HEK293 (cell line): Measurements from ENCODE around the gene RPP38.

Experiments
- CTCF ChIA-PET: fragments of 350-600 bp; formaldehyde crosslinking; extraction: SDS; loops from one replicate; lab custom pipeline; 2021; ENCODE audit warnings: antibody characterized with exemption; lab: Yijun Ruan, JAX
- POLR2A ChIA-PET: fragments of 300-600 bp; formaldehyde crosslinking; extraction: SDS; loops from one replicate; lab custom pipeline; 2020; ENCODE audit warnings: antibody characterized with exemption, inconsistent platforms; lab: Yijun Ruan, JAX
- H3K27ac ChIP-seq: fragments of 200-500 bp; sonication (Bioruptor generic); 2 replicates; pipeline ENCODE4 v1.5.1; 2014; ENCODE audit warnings: low read depth, low read length, control low read depth, inconsistent platforms; ENCODE audit errors: extremely low read depth
- H3K36me3 ChIP-seq, 2 experiments: fragments of 200-500 bp in 1 of 2; sonication (Bioruptor generic) in 1 of 2; 1 replicate in 1 of 2; 2 replicates in 1 of 2; pipeline ENCODE4 v1.5.1; 2014 to 2017; ENCODE audit warnings: inconsistent platforms in 2 of 2, low read length in 2 of 2; ENCODE audit not compliant: control insufficient read depth in 2 of 2, insufficient read depth in 1 of 2
- H3K4me1 ChIP-seq: fragments of 200-500 bp; sonication (Bioruptor generic); 2 replicates; pipeline ENCODE4 v1.5.1; 2014; ENCODE audit warnings: mild to moderate bottlenecking, low read length, inconsistent platforms; ENCODE audit not compliant: control insufficient read depth, insufficient read depth
- H3K4me3 ChIP-seq: 2 replicates; pipeline ENCODE4 v1.5.1; 2011; ENCODE audit warnings: low read depth, mild to moderate bottlenecking, control low read depth, low read length, moderate library complexity
- H3K9me3 ChIP-seq: fragments of 200-500 bp; sonication (Bioruptor generic); 2 replicates; pipeline ENCODE4 v1.5.1; 2014; ENCODE audit warnings: low read depth, low read length, inconsistent platforms; ENCODE audit not compliant: control insufficient read depth, insufficient read depth
- EGR2 ChIP-seq: fragments of 450-650 bp; formaldehyde crosslinking; IDR thresholded peaks from 2 replicates; pipeline ENCODE4 v1.5.1; 2016; ENCODE audit warnings: low read depth, missing biosample characterization, missing genetic modification characterization
- KLF10 ChIP-seq: fragments of 450-650 bp; IDR thresholded peaks from 2 replicates; pipeline ENCODE4 v1.5.1; 2018; ENCODE audit warnings: missing biosample characterization, mild to moderate bottlenecking, missing genetic modification characterization
- KLF16 ChIP-seq: fragments of 450-650 bp; formaldehyde crosslinking; IDR thresholded peaks from 2 replicates; pipeline ENCODE4 v1.5.1; 2017; ENCODE audit warnings: missing biosample characterization, missing genetic modification characterization
- KLF17 ChIP-seq: fragments of 450-650 bp; formaldehyde crosslinking; IDR thresholded peaks from 2 replicates; pipeline ENCODE4 v1.5.1; 2016; ENCODE audit warnings: missing biosample characterization, missing genetic modification characterization
- KLF9 ChIP-seq: fragments of 450-650 bp; formaldehyde crosslinking; IDR thresholded peaks from 2 replicates; pipeline ENCODE4 v1.5.1; 2016; ENCODE audit warnings: missing biosample characterization, missing genetic modification characterization, low read depth
- OSR2 ChIP-seq: fragments of 450-650 bp; formaldehyde crosslinking; IDR thresholded peaks from 2 replicates; pipeline ENCODE4 v1.5.1; 2016; ENCODE audit warnings: missing biosample characterization, missing genetic modification characterization
- SP2 ChIP-seq: fragments of 450-650 bp; formaldehyde crosslinking; IDR thresholded peaks from 2 replicates; pipeline ENCODE4 v1.5.1; 2016; ENCODE audit warnings: missing biosample characterization, missing genetic modification characterization
- ZBTB20 ChIP-seq: fragments of 450-650 bp; formaldehyde crosslinking; IDR thresholded peaks from 2 replicates; pipeline ENCODE4 v1.5.1; 2016; ENCODE audit warnings: missing biosample characterization, missing genetic modification characterization
- ZBTB8A ChIP-seq: fragments of 450-650 bp; formaldehyde crosslinking; IDR thresholded peaks from 2 replicates; pipeline ENCODE4 v1.5.1; 2016; ENCODE audit warnings: missing biosample characterization, missing genetic modification characterization
- ZNF184 ChIP-seq: fragments of 450-650 bp; IDR thresholded peaks from 2 replicates; pipeline ENCODE4 v1.5.1; 2018; ENCODE audit warnings: missing biosample characterization, mild to moderate bottlenecking, missing genetic modification characterization
- ZNF211 ChIP-seq: fragments of 450-650 bp; formaldehyde crosslinking; IDR thresholded peaks from 2 replicates; pipeline ENCODE4 v1.5.1; 2016; ENCODE audit warnings: low read depth, missing biosample characterization, missing genetic modification characterization
- ZNF24 ChIP-seq: fragments of 450-650 bp; formaldehyde crosslinking; IDR thresholded peaks from 2 replicates; pipeline ENCODE4 v1.5.1; 2016; ENCODE audit warnings: missing biosample characterization, missing genetic modification characterization
- ZNF280C ChIP-seq: fragments of 450-650 bp; formaldehyde crosslinking; IDR thresholded peaks from 2 replicates; pipeline ENCODE4 v1.5.1; 2016; ENCODE audit warnings: missing biosample characterization, missing genetic modification characterization
- ZNF335 ChIP-seq: fragments of 450-650 bp; formaldehyde crosslinking; conservative IDR thresholded peaks from 2 replicates; pipeline ENCODE4 v1.5.1; 2016; ENCODE audit warnings: missing biosample characterization, missing genetic modification characterization
- ZNF529 ChIP-seq: fragments of 450-650 bp; formaldehyde crosslinking; IDR thresholded peaks from 2 replicates; pipeline ENCODE4 v1.5.1; 2017; ENCODE audit warnings: missing genetic modification characterization, missing biosample characterization; ENCODE audit not compliant: insufficient replicate concordance
- ZNF558 ChIP-seq: fragments of 450-650 bp; formaldehyde crosslinking; IDR thresholded peaks from 2 replicates; pipeline ENCODE4 v1.5.1; 2016; ENCODE audit warnings: missing biosample characterization, missing genetic modification characterization
- ZNF626 ChIP-seq: fragments of 450-650 bp; sonication (Bioruptor Pico); formaldehyde crosslinking; IDR thresholded peaks from 2 replicates; pipeline ENCODE4 v1.5.1; 2018; ENCODE audit warnings: missing biosample characterization, missing genetic modification characterization, inconsistent platforms
- ZNF658 ChIP-seq: fragments of 450-650 bp; formaldehyde crosslinking; IDR thresholded peaks from 2 replicates; pipeline ENCODE4; 2016; ENCODE audit warnings: missing biosample characterization, missing genetic modification characterization
- ZNF664 ChIP-seq: fragments of 450-650 bp; formaldehyde crosslinking; IDR thresholded peaks from 2 replicates; pipeline ENCODE4 v1.5.1; 2016; ENCODE audit warnings: missing biosample characterization, missing genetic modification characterization
- ZNF747 ChIP-seq: fragments of 450-650 bp; formaldehyde crosslinking; IDR thresholded peaks from 2 replicates; pipeline ENCODE4 v1.5.1; 2016; ENCODE audit warnings: missing biosample characterization, missing genetic modification characterization
- ZNF768 ChIP-seq: fragments of 450-650 bp; formaldehyde crosslinking; IDR thresholded peaks from 2 replicates; pipeline ENCODE4 v1.5.1; 2018; ENCODE audit warnings: missing biosample characterization, mild to moderate bottlenecking, missing genetic modification characterization
- ZNF777 ChIP-seq: fragments of 450-650 bp; formaldehyde crosslinking; IDR thresholded peaks from 2 replicates; pipeline ENCODE4 v1.5.1; 2017; ENCODE audit warnings: missing biosample characterization, missing genetic modification characterization, borderline replicate concordance
- TF ChIP-seq, protein P1 (sequence below): fragments of 450-650 bp; formaldehyde crosslinking; conservative IDR thresholded peaks from 2 replicates; pipeline ENCODE4 v1.5.1; 2016; ENCODE audit warnings: low read depth, missing biosample characterization, missing genetic modification characterization
- TF ChIP-seq, protein P2 (sequence below): fragments of 450-650 bp; formaldehyde crosslinking; IDR thresholded peaks from 2 replicates; pipeline ENCODE4 v1.5.1; 2016; ENCODE audit warnings: missing biosample characterization, missing genetic modification characterization, borderline replicate concordance

Gene RPP38

GRCh38 chr10:15096661-15097010 lies 519 bp upstream of the RPP38 start:
- CTCF ChIA-PET = no interaction called here
- Histone ChIP-seq H3K36me3 (peaks cover 2 to 14% of the 10 kb centered on the region in 2 experiments; a peak in 2 of 3 replicates), H3K9me3 (no peaks in the 10 kb centered on the region), H3K4me3 (peak overlapping the region; percentile 64), H3K27ac (peak overlapping the region; percentile 90)
- no peak for TF ChIP-seq KLF10 (tag by site-specific recombination)
- TF ChIP-seq ZBTB8A (tag by site-specific recombination) = no peak
- no peak for TF ChIP-seq ZNF558
- TF ChIP-seq ZNF211 (tag by site-specific recombination) = no peak
- TF ChIP-seq ZNF626 (tag by site-specific recombination) = no peak
- no peak for TF ChIP-seq KLF17
- no peak for TF ChIP-seq EGR2 (tag by site-specific recombination)
- TF ChIP-seq ZNF280C (tag by site-specific recombination) = no peak
- no peak for TF ChIP-seq ZNF529 (tag by site-specific recombination)
- TF ChIP-seq SP2 (tag by site-specific recombination) = no peak
- TF ChIP-seq ZBTB20 (tag by site-specific recombination) = no peak
- TF ChIP-seq ZNF747 = no peak
- no peak for TF ChIP-seq ZNF777
- no peak for TF ChIP-seq ZNF658
- TF ChIP-seq ZNF335 (tag by site-specific recombination) = no peak
- TF ChIP-seq OSR2 (tag by site-specific recombination) = no peak
- TF ChIP-seq ZNF184 = no peak
- no peak for TF ChIP-seq ZNF664 (tag by site-specific recombination)
- no peak for TF ChIP-seq KLF9 (tag by site-specific recombination)
- TF ChIP-seq, all 188 proteins: peak for 0
- POLR2A ChIA-PET = no interaction called here
- peaks cover 8% of the 10 kb centered on the region for H3K4me1 ChIP-seq

GRCh38 chr10:15099886-15100285 lies 2.7 kb downstream of the RPP38 start:
- ChIA-PET POLR2A (interaction anchor here (1.9 kb wide), 1 partner anchor 140 kb away, joined by 5 read pairs; the partner anchor contains the start of gene MEIG1), CTCF (interaction anchor here (0.6 kb wide), 2 partner anchors 220 to 1043 kb away, joined by 3 to 4 read pairs; no protein-coding TSS in a partner anchor)
- Histone ChIP-seq H3K4me3 (no peak overlapping the region), H3K27ac (peak overlapping the region; percentile 46), H3K4me1 (peaks cover 8% of the 10 kb centered on the region), H3K36me3 (peaks cover 31 to 45% of the 10 kb centered on the region in 2 experiments), H3K9me3 (no peaks in the 10 kb centered on the region)
- TF ChIP-seq ZNF24 (no peak), ZNF768 (no peak), KLF16 (no peak)
- TF ChIP-seq, protein P1, sequence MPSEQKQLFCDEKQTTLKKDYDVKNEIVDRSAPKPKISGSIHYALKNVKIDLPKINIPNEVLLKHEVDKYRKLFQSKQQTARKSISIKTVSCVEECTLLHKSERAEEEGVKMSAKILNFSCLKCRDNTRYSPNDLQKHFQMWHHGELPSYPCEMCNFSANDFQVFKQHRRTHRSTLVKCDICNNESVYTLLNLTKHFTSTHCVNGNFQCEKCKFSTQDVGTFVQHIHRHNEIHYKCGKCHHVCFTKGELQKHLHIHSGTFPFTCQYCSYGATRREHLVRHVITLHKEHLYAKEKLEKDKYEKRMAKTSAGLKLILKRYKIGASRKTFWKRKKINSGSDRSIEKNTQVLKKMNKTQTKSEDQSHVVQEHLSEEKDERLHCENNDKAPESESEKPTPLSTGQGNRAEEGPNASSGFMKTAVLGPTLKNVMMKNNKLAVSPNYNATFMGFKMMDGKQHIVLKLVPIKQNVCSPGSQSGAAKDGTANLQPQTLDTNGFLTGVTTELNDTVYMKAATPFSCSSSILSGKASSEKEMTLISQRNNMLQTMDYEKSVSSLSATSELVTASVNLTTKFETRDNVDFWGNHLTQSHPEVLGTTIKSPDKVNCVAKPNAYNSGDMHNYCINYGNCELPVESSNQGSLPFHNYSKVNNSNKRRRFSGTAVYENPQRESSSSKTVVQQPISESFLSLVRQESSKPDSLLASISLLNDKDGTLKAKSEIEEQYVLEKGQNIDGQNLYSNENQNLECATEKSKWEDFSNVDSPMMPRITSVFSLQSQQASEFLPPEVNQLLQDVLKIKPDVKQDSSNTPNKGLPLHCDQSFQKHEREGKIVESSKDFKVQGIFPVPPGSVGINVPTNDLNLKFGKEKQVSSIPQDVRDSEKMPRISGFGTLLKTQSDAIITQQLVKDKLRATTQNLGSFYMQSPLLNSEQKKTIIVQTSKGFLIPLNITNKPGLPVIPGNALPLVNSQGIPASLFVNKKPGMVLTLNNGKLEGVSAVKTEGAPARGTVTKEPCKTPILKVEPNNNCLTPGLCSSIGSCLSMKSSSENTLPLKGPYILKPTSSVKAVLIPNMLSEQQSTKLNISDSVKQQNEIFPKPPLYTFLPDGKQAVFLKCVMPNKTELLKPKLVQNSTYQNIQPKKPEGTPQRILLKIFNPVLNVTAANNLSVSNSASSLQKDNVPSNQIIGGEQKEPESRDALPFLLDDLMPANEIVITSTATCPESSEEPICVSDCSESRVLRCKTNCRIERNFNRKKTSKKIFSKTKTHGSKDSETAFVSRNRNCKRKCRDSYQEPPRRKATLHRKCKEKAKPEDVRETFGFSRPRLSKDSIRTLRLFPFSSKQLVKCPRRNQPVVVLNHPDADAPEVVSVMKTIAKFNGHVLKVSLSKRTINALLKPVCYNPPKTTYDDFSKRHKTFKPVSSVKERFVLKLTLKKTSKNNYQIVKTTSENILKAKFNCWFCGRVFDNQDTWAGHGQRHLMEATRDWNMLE (tag by site-specific recombination) = no peak
- TF ChIP-seq, protein P2, sequence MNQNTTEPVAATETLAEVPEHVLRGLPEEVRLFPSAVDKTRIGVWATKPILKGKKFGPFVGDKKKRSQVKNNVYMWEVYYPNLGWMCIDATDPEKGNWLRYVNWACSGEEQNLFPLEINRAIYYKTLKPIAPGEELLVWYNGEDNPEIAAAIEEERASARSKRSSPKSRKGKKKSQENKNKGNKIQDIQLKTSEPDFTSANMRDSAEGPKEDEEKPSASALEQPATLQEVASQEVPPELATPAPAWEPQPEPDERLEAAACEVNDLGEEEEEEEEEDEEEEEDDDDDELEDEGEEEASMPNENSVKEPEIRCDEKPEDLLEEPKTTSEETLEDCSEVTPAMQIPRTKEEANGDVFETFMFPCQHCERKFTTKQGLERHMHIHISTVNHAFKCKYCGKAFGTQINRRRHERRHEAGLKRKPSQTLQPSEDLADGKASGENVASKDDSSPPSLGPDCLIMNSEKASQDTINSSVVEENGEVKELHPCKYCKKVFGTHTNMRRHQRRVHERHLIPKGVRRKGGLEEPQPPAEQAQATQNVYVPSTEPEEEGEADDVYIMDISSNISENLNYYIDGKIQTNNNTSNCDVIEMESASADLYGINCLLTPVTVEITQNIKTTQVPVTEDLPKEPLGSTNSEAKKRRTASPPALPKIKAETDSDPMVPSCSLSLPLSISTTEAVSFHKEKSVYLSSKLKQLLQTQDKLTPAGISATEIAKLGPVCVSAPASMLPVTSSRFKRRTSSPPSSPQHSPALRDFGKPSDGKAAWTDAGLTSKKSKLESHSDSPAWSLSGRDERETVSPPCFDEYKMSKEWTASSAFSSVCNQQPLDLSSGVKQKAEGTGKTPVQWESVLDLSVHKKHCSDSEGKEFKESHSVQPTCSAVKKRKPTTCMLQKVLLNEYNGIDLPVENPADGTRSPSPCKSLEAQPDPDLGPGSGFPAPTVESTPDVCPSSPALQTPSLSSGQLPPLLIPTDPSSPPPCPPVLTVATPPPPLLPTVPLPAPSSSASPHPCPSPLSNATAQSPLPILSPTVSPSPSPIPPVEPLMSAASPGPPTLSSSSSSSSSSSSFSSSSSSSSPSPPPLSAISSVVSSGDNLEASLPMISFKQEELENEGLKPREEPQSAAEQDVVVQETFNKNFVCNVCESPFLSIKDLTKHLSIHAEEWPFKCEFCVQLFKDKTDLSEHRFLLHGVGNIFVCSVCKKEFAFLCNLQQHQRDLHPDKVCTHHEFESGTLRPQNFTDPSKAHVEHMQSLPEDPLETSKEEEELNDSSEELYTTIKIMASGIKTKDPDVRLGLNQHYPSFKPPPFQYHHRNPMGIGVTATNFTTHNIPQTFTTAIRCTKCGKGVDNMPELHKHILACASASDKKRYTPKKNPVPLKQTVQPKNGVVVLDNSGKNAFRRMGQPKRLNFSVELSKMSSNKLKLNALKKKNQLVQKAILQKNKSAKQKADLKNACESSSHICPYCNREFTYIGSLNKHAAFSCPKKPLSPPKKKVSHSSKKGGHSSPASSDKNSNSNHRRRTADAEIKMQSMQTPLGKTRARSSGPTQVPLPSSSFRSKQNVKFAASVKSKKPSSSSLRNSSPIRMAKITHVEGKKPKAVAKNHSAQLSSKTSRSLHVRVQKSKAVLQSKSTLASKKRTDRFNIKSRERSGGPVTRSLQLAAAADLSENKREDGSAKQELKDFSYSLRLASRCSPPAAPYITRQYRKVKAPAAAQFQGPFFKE (tag by site-specific recombination) = no peak
